ENCODE results near the gene SEC14L2.

DNA sequence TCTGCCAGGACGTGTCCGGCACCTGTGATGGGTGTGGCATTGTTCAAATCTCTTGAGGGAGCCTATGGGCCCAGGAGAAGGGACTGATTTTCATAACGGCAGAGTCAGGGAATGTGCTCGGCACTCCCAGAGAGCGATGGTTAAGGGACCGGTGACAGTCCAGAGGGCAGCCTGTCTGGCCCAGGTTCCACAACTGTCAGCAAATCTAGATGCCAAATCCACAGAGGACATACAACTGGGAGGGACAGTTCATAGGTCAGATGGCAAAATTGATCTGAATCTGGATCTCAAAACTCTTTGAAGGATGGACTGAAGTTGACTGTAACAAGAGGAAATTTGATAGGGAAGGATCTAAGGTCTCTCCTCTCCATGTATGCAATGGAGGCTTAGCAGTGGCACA lies 7.5 kb downstream of the SEC14L2 start:
- TF ChIP-seq MXI1 (IDR thresholded peaks at IDR 0.05; ENCODE audit: borderline replicate concordance, low read depth, low read length), result no peak
- TF ChIP-seq, protein P1, sequence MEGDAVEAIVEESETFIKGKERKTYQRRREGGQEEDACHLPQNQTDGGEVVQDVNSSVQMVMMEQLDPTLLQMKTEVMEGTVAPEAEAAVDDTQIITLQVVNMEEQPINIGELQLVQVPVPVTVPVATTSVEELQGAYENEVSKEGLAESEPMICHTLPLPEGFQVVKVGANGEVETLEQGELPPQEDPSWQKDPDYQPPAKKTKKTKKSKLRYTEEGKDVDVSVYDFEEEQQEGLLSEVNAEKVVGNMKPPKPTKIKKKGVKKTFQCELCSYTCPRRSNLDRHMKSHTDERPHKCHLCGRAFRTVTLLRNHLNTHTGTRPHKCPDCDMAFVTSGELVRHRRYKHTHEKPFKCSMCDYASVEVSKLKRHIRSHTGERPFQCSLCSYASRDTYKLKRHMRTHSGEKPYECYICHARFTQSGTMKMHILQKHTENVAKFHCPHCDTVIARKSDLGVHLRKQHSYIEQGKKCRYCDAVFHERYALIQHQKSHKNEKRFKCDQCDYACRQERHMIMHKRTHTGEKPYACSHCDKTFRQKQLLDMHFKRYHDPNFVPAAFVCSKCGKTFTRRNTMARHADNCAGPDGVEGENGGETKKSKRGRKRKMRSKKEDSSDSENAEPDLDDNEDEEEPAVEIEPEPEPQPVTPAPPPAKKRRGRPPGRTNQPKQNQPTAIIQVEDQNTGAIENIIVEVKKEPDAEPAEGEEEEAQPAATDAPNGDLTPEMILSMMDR (conservative IDR thresholded peaks at IDR 0.05; ENCODE audit: low read depth, low read length), result no peak
- TF ChIP-seq RFX5 (IDR thresholded peaks at IDR 0.05; ENCODE audit: low read depth, low read length), result no peak
- no peak for TF ChIP-seq CEBPB (IDR thresholded peaks at IDR 0.05; ENCODE audit: low read depth, low read length)
- no peak for TF ChIP-seq RAD21 (IDR thresholded peaks at IDR 0.05; ENCODE audit: low read length)
- no peak for TF ChIP-seq POLR2A (IDR thresholded peaks at IDR 0.05; ENCODE audit: low read depth, low read length)
- TF ChIP-seq, protein P2, sequence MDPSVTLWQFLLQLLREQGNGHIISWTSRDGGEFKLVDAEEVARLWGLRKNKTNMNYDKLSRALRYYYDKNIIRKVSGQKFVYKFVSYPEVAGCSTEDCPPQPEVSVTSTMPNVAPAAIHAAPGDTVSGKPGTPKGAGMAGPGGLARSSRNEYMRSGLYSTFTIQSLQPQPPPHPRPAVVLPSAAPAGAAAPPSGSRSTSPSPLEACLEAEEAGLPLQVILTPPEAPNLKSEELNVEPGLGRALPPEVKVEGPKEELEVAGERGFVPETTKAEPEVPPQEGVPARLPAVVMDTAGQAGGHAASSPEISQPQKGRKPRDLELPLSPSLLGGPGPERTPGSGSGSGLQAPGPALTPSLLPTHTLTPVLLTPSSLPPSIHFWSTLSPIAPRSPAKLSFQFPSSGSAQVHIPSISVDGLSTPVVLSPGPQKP (IDR thresholded peaks at IDR 0.05; ENCODE audit: borderline replicate concordance, low read depth, low read length), result no peak
- no peak for TF ChIP-seq MAZ (IDR thresholded peaks at IDR 0.05; ENCODE audit: borderline replicate concordance, low read depth, low read length)
- TF ChIP-seq, protein P3, sequence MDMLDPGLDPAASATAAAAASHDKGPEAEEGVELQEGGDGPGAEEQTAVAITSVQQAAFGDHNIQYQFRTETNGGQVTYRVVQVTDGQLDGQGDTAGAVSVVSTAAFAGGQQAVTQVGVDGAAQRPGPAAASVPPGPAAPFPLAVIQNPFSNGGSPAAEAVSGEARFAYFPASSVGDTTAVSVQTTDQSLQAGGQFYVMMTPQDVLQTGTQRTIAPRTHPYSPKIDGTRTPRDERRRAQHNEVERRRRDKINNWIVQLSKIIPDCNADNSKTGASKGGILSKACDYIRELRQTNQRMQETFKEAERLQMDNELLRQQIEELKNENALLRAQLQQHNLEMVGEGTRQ (IDR thresholded peaks at IDR 0.05; ENCODE audit: low read depth, low read length), result no peak
- TF ChIP-seq RCOR1 (IDR thresholded peaks at IDR 0.05; ENCODE audit: insufficient replicate concordance, low read length), result no peak
- TF ChIP-seq SMC3 (IDR thresholded peaks at IDR 0.05; ENCODE audit: low read depth, low read length), result no peak
